ENCODE results near the gene MYO15B. TPM values are rescaled to one million over a fixed set of nuclear protein-coding genes. Genes with fewer than 3 reads are reported as not detected.
"Not testable (repeated sequence)": the region's sequence is repeated elsewhere in the genome, so short reads cannot be mapped to it uniquely, and the experiment has no call there.

The MYO15B gene
- polyA plus RNA-seq, 3 donors from 2014 or later, result 0.76 to 3.0 (median 2.6) TPM

DNA sequence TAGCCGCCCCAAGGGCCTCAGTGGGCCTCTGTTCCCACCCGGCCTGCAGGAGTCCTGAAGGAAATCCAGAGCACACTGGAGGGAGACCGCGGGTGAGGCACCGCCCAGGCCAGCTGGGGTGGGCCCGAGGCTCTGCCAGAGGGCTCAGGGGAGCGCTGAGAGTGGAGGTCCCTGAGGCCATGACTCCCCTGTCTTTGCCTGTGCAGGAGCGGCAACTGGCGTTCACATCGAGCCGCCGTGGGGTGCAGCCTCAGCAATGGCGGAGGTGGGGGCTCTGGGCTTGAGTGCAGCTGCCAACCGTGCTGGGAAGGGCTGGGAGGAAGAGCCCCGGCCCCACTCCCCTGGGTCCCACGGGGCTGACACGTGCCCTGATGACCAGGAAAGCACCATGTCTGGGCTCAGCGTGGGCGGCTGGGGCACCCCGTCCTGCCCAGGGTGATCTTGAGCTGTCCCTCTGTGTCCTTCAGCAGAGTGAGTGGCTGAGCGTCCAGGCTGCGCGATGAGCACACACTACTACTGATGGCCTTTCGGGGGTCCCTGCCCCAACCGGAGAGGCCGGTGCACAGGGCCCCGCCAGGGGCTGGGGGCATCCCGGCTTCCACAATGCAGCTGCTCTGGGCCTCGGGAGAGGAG lies 13.1 kb upstream of the MYO15B start:
- peaks cover 0 to 8% (median 0%) of the 10 kb centered on the region in 3 donors for H3K36me3 Mint-ChIP-seq
- DNase-seq, result no peak
- peaks cover 0 to 2% of the 10 kb centered on the region in 2 donors for H3K4me1 Mint-ChIP-seq
- no peak overlapping the region for H3K27ac Mint-ChIP-seq
- H3K9me3 Mint-ChIP-seq, result no peaks in the 10 kb centered on the region
- no peak overlapping the region for H3K4me3 Mint-ChIP-seq
- H3K27me3 Mint-ChIP-seq (ENCODE audit: low read depth in 3 of 3), result peaks cover 2 to 6% (median 6%) of the 10 kb centered on the region in 3 donors

DNA sequence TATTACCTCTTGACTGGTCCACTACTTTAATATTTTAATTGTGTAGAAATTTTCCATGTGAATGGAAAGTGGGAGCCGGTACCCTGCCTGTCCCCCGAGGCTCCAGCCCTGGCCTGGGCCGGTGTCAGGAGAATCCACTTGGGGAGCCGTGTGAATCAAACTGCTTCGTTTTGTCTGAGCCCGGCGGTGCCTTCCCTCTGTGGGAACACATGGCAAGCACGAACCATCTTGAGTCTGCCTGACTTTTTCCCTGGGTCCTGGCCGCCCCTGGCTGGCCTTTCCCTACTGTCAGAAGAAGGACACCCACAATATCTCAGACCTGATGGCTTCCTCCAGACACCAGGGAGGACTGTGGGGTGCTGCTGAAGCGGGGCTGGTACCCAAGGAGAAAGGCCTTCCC lies 12.4 kb upstream of the MYO15B start:
- H3K4me3 Mint-ChIP-seq, result no peak overlapping the region
- peaks cover 0 to 2% of the 10 kb centered on the region in 2 donors for H3K4me1 Mint-ChIP-seq

DNA sequence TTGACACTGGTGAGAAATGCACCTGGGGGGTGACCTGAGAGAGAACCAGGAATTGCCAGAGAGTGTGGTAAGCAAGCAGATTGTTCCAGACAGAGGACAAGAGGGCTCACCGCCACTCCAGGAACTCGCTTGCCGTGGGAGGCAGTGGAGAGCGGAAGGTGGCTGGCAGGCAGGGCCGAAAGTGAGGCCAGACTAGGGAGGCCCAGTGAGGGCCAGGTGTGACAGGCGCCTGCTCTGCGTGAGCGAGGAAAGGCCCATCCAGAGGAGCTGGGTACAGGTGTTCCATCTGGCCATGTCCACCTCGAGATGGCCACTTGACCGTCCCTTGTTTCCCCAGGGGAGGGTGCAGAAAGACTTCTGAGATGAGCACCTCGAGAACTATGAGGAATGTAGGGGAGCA lies 11.9 kb upstream of the MYO15B start:
- Mint-ChIP-seq H3K27me3 (ENCODE audit: low read depth in 3 of 3) (peaks cover 2 to 6% (median 6%) of the 10 kb centered on the region in 3 donors), H3K36me3 (peaks cover 0 to 8% (median 0%) of the 10 kb centered on the region in 3 donors), H3K4me1 (peaks cover under 1 to 2% of the 10 kb centered on the region in 2 donors), H3K4me3 (no peak overlapping the region), H3K9me3 (no peaks in the 10 kb centered on the region), H3K27ac (peak overlapping the region in 2 of 6 donors; percentile 38 to 45)
- no peak for DNase-seq

More for the DNA sequence above, 12.4 kb upstream of the MYO15B start:
- H3K9me3 Mint-ChIP-seq, result no peaks in the 10 kb centered on the region
- peaks cover 2 to 6% (median 6%) of the 10 kb centered on the region in 3 donors for H3K27me3 Mint-ChIP-seq (ENCODE audit: low read depth in 3 of 3)
- peak overlapping the region in 1 of 6 donors; percentile 32 for H3K27ac Mint-ChIP-seq
- peaks cover 0 to 8% (median 0%) of the 10 kb centered on the region in 3 donors for H3K36me3 Mint-ChIP-seq
- no peak for DNase-seq

DNA sequence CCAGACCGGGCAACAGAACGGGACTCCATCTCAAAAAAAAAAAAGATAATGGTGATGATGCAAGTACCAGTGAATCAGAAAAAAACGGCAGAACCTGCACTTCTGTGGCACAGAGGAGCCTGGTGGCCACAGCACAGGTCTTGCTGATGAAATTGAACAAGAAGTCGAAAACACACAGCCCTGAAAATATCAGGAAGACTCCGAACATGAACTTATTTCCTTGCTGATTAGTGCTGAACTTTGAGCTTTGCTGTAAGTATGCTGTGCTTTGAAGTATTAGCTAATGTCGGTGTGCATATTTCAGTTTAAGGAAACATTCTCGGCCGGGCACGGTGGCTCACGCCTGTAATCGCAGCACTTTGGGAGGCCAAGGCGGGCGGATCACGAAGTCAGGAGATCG lies 10.9 kb upstream of the MYO15B start:
- Mint-ChIP-seq H3K4me1 (peaks cover 10 to 11% of the 10 kb centered on the region in 2 donors), H3K27ac (no peak overlapping the region), H3K27me3 (ENCODE audit: low read depth in 3 of 3) (peaks cover 2 to 9% (median 4%) of the 10 kb centered on the region in 3 donors), H3K36me3 (peaks cover 0 to 8% (median 0%) of the 10 kb centered on the region in 3 donors), H3K9me3 (no peaks in the 10 kb centered on the region), H3K4me3 (no peak overlapping the region)
- no peak for DNase-seq

DNA sequence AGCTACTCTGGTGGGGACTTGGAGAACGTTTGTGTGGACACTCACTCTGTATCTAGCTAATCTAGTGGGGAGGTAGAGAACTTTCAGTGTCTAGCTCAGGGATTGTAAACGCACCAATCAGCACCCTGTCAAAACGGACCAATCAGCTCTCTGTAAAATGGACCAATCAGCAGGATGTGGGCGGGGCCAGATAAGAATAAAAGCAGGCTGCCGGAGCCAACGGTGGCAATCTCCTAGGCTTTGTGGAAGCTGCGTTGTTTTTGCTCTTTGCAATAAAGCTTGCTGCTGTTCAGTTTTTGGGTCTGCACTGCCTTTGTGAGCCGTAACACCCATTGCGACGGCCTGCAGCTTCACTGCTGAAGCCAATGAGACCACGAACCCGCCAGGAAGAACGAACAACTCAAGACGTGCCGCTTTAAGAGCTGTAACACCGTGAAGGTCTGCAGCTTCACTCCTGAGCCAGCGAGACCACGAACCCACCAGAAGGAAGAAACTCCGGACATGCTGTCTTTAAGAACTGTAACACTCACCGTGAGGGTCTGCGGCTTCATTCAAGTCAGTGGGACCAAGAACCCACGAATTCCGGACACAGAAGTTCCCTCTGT lies 6.4 kb upstream of the MYO15B start:
- H3K9me3 Mint-ChIP-seq; H3K36me3 Mint-ChIP-seq; H3K27me3 Mint-ChIP-seq (ENCODE audit: low read depth in 3 of 3): not testable (repeated sequence)
- H3K4me3 Mint-ChIP-seq, result peak overlapping the region; percentile 78 to 96 (median 81)
- DNase-seq, result peak; percentile 60 to 66 (median 65)
- peaks cover 15 to 18% of the 10 kb centered on the region in 2 donors for H3K4me1 Mint-ChIP-seq
- peak overlapping the region; percentile 65 to 88 (median 71) for H3K27ac Mint-ChIP-seq

DNA sequence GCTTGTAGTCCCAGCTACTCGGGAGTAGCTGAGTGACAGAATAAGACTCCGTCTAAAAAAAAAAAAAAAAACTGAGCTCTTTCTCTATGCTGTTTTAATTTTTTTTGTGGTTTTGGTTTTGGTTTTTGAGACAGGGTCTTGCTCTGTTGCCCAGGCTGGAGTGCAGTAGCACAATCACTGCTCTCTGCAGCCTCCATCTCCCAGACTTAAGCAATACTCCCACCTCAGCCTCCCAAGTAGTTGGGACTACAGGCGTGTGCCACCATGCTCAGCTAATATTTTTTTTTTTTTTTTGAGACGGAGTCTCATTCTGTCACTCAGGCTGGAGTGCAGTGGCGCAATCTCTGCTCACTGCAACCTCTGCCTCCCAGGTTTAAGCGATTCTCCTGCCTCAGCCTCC lies 4.4 kb upstream of the MYO15B start:
- not testable (repeated sequence) for H3K36me3 Mint-ChIP-seq; DNase-seq; H3K4me3 Mint-ChIP-seq; H3K27me3 Mint-ChIP-seq (ENCODE audit: low read depth in 3 of 3); H3K27ac Mint-ChIP-seq; H3K9me3 Mint-ChIP-seq
- H3K4me1 Mint-ChIP-seq, result peaks cover 28 to 29% of the 10 kb centered on the region in 2 donors

DNA sequence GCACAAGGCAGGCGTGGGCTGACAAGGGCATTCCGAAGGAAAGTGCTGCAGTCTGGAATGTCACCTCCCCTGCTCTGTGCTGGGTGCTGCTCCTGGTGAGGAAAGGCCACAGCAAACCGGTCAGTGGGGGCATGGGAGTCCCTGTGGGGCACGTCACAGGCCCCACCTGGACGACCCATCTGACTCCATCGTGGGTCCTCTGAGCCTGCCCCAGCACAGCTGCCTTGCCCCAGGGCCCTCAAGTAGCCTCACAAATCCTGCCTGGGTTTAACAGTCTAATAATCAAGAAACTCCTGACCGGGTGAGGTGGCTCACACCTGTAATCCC lies 2.8 kb upstream of the MYO15B start:
- Mint-ChIP-seq H3K27ac (no peak overlapping the region), H3K4me1 (peaks cover 28 to 31% of the 10 kb centered on the region in 2 donors), H3K36me3 (no peaks in the 10 kb centered on the region), H3K27me3 (ENCODE audit: low read depth in 3 of 3) (peaks cover 4 to 8% (median 5%) of the 10 kb centered on the region in 3 donors), H3K4me3 (no peak overlapping the region), H3K9me3 (no peaks in the 10 kb centered on the region)
- DNase-seq, result no peak

DNA sequence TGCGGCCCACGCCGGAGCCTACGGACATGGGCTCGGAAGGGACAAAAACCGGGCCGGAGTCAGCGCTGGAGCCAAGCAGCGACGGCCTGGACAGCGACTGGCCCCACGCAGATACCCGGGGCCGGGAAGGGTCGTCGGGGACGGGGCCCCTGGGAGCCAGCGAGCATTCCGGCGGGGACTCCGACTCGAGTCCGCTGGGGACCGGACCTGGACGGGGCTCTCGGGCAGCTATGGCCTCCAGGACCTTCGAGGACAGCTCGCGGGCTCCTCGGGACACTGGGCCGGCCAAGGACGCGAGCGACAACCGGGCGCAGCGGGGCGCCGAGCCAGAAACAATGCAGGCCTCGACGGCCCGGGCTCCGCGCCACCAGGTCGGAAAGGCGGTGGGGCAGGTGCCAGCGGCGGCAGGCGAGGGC lies 1.0 kb downstream of the MYO15B start:
- Mint-ChIP-seq H3K9me3 (no peaks in the 10 kb centered on the region), H3K27me3 (ENCODE audit: low read depth in 3 of 3) (peaks cover 2 to 10% (median 4%) of the 10 kb centered on the region in 3 donors), H3K36me3 (no peaks in the 10 kb centered on the region), H3K4me3 (peak overlapping the region; percentile 64 to 82 (median 72)), H3K27ac (peak overlapping the region in 2 of 6 donors; percentile 55 to 80), H3K4me1 (peaks cover 31% of the 10 kb centered on the region in 2 donors)
- no peak for DNase-seq

DNA sequence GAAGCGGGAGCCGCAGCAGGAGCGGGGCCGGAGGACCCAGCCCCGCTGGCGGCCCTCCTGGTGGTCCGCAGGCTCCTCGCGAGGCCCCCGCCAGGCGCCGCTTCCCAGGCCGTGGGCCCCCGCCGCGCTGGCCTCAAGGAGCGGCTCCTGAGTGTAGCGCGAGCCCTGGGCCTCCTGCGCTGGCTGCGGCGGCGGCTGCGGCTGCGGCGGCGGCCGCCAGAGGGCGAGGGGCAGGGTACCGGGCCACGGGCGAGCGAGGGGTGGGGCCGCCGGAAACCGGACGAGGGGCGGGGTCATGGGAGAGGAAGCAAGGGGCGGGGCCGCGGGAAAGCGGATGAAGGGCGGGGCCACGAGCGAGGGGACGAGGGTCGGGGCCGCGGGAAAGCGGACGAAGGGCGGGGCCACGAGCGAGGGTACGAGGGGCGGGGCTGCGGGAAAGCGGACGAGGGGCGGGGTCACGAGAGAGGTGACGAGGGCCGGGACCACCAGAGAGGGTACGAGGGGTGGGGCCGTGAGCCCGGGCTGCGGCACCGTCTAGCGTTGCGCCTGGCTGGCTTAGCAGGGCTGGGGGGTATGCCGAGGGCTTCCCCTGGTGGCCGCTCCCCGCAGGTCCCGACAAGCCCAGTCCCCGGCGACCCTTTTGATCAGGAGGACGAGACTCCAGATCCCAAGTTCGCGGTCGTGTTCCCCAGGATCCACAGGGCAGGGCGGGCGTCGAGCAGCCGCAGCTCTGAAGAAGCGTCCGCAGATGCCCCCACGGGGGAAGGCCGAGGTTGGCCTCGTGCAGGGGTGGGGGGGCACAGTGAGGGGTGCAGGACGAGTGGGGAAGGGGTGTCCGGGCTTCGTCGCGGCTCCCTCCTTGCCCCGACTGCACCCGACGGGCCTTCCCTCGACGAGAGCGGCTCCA lies 1.7 kb downstream of the MYO15B start:
- Mint-ChIP-seq H3K27me3 (ENCODE audit: low read depth in 3 of 3) (peaks cover 2 to 10% (median 4%) of the 10 kb centered on the region in 3 donors), H3K36me3 (no peaks in the 10 kb centered on the region), H3K4me1 (peaks cover 31% of the 10 kb centered on the region in 2 donors), H3K9me3 (no peaks in the 10 kb centered on the region), H3K27ac (peak overlapping the region in 4 of 6 donors; percentile 7 to 92 (median 70)), H3K4me3 (peak overlapping the region; percentile 75 to 89 (median 77))
- peak; percentile 86 to 90 (median 90) for DNase-seq

DNA sequence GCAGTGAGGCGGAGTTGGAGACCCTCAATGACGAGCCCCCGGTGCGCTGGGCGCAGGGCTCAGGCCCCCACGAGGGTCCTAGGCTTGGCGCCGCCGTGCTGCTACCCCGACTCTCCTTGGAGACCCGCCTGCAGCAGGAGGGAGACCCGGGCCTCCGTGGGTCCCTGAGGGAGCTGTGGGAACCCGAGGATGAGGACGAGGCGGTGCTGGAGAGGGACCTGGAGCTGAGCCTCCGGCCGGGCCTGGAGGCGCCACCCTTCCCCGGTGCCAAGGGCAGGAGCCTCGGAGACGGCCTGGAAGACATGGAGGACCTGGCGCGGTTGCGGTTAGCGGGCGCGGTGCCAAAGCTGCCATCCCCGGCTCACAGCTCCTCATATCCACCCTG lies 2.3 kb downstream of the MYO15B start:
- no peak for DNase-seq
- H3K27ac Mint-ChIP-seq, result peak overlapping the region in 4 of 6 donors; percentile 22 to 77 (median 63)

DNA sequence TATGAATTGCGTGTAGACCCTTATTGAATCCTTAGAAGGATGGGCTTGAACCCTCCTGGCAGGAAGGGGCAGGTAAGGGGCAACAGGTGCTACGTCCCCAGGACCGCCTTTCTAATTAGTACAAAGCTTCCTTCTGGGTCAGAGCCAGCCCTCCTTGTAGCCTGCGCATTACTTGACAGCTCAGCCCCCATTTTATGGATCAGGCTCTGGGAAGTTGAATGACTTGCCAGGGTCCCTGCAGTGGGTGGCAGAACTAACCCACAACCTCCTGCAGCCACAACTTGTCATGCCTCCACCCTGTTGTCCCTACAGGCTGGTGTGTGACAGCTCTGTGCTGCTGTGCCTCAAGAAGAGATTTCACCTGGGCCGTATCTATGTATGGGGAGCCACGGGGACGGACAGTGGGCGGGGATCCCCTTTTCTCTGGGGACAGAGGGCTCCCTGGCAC lies 2.7 kb downstream of the MYO15B start:
- H3K27ac Mint-ChIP-seq, result peak overlapping the region in 4 of 6 donors; percentile 22 to 77 (median 63)

More for the DNA sequence above, 2.3 kb downstream of the MYO15B start:
- Mint-ChIP-seq H3K27me3 (ENCODE audit: low read depth in 3 of 3) (peaks cover 2 to 10% (median 4%) of the 10 kb centered on the region in 3 donors), H3K4me3 (peak overlapping the region in 4 of 5 donors; percentile 21 to 72 (median 44)), H3K9me3 (no peaks in the 10 kb centered on the region), H3K36me3 (no peaks in the 10 kb centered on the region), H3K4me1 (peaks cover 31% of the 10 kb centered on the region in 2 donors)

DNA sequence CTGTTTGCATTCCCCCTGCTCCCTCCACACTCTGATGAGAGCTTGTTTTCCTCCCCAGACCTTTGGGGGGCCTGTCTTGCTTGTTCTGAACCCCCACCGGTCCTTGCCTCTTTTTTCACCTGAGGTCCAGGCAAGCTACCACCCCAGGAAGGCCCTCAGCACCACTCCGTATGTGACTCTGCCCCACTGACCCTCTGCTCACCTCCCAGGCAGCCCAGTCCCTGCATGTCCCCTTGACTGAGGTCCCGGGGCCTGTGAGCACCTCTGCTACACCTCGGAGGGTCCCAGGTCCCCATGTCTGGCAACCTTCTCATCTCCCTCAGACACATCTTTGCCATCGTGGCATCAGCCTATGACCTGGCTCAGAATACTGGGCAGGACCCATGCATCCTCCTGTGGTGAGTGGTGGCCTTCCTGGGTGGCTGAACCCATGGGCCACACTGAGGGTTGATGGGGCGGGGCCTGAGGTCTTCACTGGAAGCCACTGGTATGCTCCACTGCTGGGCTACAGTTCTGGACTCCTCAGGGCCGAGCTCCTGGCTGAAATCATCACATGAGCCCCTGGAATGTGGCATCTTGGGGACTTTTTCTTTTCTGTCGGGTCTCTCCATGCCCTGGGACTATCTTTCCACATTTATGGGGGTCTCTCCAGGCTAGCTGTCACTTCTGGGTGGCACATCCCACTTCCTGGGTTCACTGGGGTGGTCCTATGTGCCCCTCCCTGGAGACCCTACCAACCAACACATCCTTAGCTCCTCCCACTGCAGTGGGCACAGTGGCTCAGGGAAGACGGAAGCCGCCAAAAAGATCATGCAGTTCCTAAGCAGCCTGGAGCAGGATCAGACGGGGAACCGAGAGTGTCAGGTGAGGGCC lies 3.5 kb downstream of the MYO15B start:
- no peak for DNase-seq
- H3K9me3 Mint-ChIP-seq, result no peaks in the 10 kb centered on the region
- peaks cover 2 to 8% (median 2%) of the 10 kb centered on the region in 3 donors for H3K27me3 Mint-ChIP-seq (ENCODE audit: low read depth in 3 of 3)
- H3K4me3 Mint-ChIP-seq, result peak overlapping the region; percentile 24 to 61 (median 45)
- peaks cover 27 to 29% of the 10 kb centered on the region in 2 donors for H3K4me1 Mint-ChIP-seq
- no peaks in the 10 kb centered on the region for H3K36me3 Mint-ChIP-seq
- peak overlapping the region in 4 of 6 donors; percentile 30 to 86 (median 60) for H3K27ac Mint-ChIP-seq

More for the DNA sequence above, 2.7 kb downstream of the MYO15B start:
- H3K27me3 Mint-ChIP-seq (ENCODE audit: low read depth in 3 of 3), result peaks cover 2 to 10% (median 4%) of the 10 kb centered on the region in 3 donors
- H3K4me3 Mint-ChIP-seq, result peak overlapping the region; percentile 21 to 72 (median 44)
- H3K4me1 Mint-ChIP-seq, result peaks cover 31% of the 10 kb centered on the region in 2 donors
- no peak for DNase-seq
- H3K36me3 Mint-ChIP-seq, result no peaks in the 10 kb centered on the region
- no peaks in the 10 kb centered on the region for H3K9me3 Mint-ChIP-seq
